Naive thymus-derived CD4-positive, alpha-beta T cell (primary cell): ENCODE results near the gene B3GNT4. TPM values are rescaled to one million over a fixed set of nuclear protein-coding genes. Genes with fewer than 3 reads are reported as not detected.

ENCODE experiments used
- ATAC-seq: fragments of 150-1000 bp; cut with Tn5 transposase; 2 replicates; pipeline ENCODE4 v1.10.0; 2021; ENCODE audit warnings: mild to moderate bottlenecking, moderate library complexity
- CTCF ChIA-PET: fragments of 350-600 bp; sonication (Branson Sonifier 250); formaldehyde crosslinking; loops from one replicate; lab custom pipeline; 2021; ENCODE audit warnings: antibody characterized with exemption; lab: Charles Lee
- POLR2A ChIA-PET: fragments of 350-600 bp; sonication (Branson Sonifier 250); formaldehyde crosslinking; loops from one replicate; lab custom pipeline; 2021; ENCODE audit warnings: antibody characterized with exemption, inconsistent platforms; lab: Charles Lee
- DNase-seq, 9 donors: peaks; one replicate each; pipeline versions ENCODE4 v3.0.0 to v3.0.0-alpha.2; 2020 to 2022; ENCODE audit warnings: mixed read lengths in 1 of 9
- H3K27ac ChIP-seq: one replicate; pipeline ENCODE4 v1.7.0; 2013; ENCODE audit warnings: mild to moderate bottlenecking, low read depth, low read length, moderate library complexity
- H3K27me3 ChIP-seq, 2 donors: one replicate each; pipeline ENCODE4 v1.7.0; 2013; ENCODE audit warnings: low read length in 2 of 2, mild to moderate bottlenecking in 2 of 2, moderate library complexity in 2 of 2; ENCODE audit not compliant: control insufficient read depth in 2 of 2, insufficient read depth in 2 of 2
- H3K36me3 ChIP-seq, 3 experiments: 1 replicate in 2 of 3; 2 replicates in 1 of 3; pipeline ENCODE4 v1.7.0; 2013; ENCODE audit warnings: low read length in 3 of 3, mild to moderate bottlenecking in 3 of 3, moderate library complexity in 1 of 3; ENCODE audit not compliant: insufficient read depth in 3 of 3, control insufficient read depth in 2 of 3
- H3K4me1 ChIP-seq, 2 donors: one replicate each; pipeline ENCODE4 v1.7.0; 2013; ENCODE audit warnings: low read length in 2 of 2, mild to moderate bottlenecking in 2 of 2, moderate library complexity in 1 of 2; ENCODE audit not compliant: control insufficient read depth in 2 of 2, insufficient read depth in 2 of 2
- H3K4me3 ChIP-seq: 2 replicates; pipeline ENCODE4 v1.7.0; 2013; ENCODE audit warnings: mild to moderate bottlenecking, low read length
- H3K9me3 ChIP-seq, 3 experiments: 1 replicate in 2 of 3; 2 replicates in 1 of 3; pipeline ENCODE4 v1.7.0; 2013; ENCODE audit warnings: low read length in 3 of 3; ENCODE audit not compliant: control insufficient read depth in 2 of 3
- H3K27ac Mint-ChIP-seq, 9 donors: one replicate each; pipeline ENCODE4 v1.8.0; 2020 to 2022; ENCODE audit warnings: mixed read lengths in 9 of 9, mild to moderate bottlenecking in 8 of 9, moderate library complexity in 5 of 9, inconsistent platforms in 2 of 9
- H3K27me3 Mint-ChIP-seq, 5 donors: one replicate each; pipeline ENCODE4 v1.8.0; 2021 to 2022; ENCODE audit warnings: mixed read lengths in 5 of 5, mild to moderate bottlenecking in 1 of 5
- H3K36me3 Mint-ChIP-seq, 5 donors: one replicate each; pipeline ENCODE4 v1.8.0; 2020 to 2022; ENCODE audit warnings: mixed read lengths in 5 of 5, mild to moderate bottlenecking in 3 of 5, inconsistent platforms in 1 of 5
- H3K4me1 Mint-ChIP-seq, 7 donors: one replicate each; pipeline ENCODE4 v1.8.0; 2020 to 2022; ENCODE audit warnings: mixed read lengths in 7 of 7, mild to moderate bottlenecking in 3 of 7, inconsistent platforms in 1 of 7
- H3K4me3 Mint-ChIP-seq, 10 donors: one replicate each; pipeline ENCODE4 v1.8.0; 2020 to 2022; ENCODE audit warnings: mild to moderate bottlenecking in 10 of 10, mixed read lengths in 10 of 10, moderate library complexity in 6 of 10, inconsistent platforms in 2 of 10
- H3K9me3 Mint-ChIP-seq, 11 donors: one replicate each; pipeline ENCODE4 v1.8.0; 2020 to 2022; ENCODE audit warnings: mixed read lengths in 11 of 11, mild to moderate bottlenecking in 4 of 11, inconsistent platforms in 1 of 11, moderate library complexity in 1 of 11
- intact Hi-C, 2 donors: fragments of 100-400 bp; cut with micrococcal nuclease; formaldehyde crosslinking; loops; one replicate each; pipeline ENCODE4 v1.15.1; 2023
- polyA plus RNA-seq, 2 donors: library from polyadenylated mRNA; unstranded; fragments of 300-500 nt; fragmentation: Illumina TruSeq; gene quantifications; one replicate each; pipeline ENCODE4 v1.2.3, GENCODE V29; 2021
- total RNA-seq, 6 experiments: library from RNA in 5 of 6; stranded (reverse) in 5 of 6; gene quantifications; 1 replicate in 5 of 6; 2 replicates in 1 of 6; pipeline ENCODE4 v1.2.3 and lab custom pipeline; 2021 to 2026

The B3GNT4 gene
- total and polyA plus RNA-seq, 7 experiments from 2014 or later: 0.15 to 1.1 (median 0.54) TPM; not detected in 2

- H3K27ac Mint-ChIP-seq: peak overlapping the region in 7 of 9 donors; percentile 14 to 81 (median 43)
- peaks cover 6 to 52% (median 7%) of the 10 kb centered on the region in 3 experiments for H3K36me3 ChIP-seq
- peaks cover 24 to 34% of the 10 kb centered on the region in 2 donors for H3K4me1 ChIP-seq
- H3K27me3 ChIP-seq: no peaks in the 10 kb centered on the region
- ChIA-PET POLR2A (interaction anchor here (0.5 to 3.3 kb wide), 10 partner anchors 9 to 1934 kb away, joined by 3 to 29 read pairs (median 4); partner anchors contain the start of genes RNF34, RNU4-1 and ZCCHC8), CTCF (interaction anchor here (0.6 kb wide), 2 partner anchors 18 to 308 kb away, joined by 3 read pairs; partner anchors contain the start of gene CFAP251)
- H3K4me3 ChIP-seq: peak overlapping the region; percentile 53
- ATAC-seq (no peak), DNase-seq (peak in 1 of 9 donors; percentile 22)
- no peaks in the 10 kb centered on the region for H3K27me3 Mint-ChIP-seq
- peaks cover 23 to 47% (median 44%) of the 10 kb centered on the region in 7 donors for H3K4me1 Mint-ChIP-seq
- H3K4me3 Mint-ChIP-seq: peak overlapping the region; percentile 18 to 94 (median 90)
- H3K9me3 Mint-ChIP-seq: peaks cover 0 to 2% (median 0%) of the 10 kb centered on the region in 11 donors
- H3K9me3 ChIP-seq: no peaks in the 10 kb centered on the region
- peak overlapping the region; percentile 13 for H3K27ac ChIP-seq
- intact Hi-C loops: loop anchor here (1.0 to 10.0 kb wide), 25 partner anchors 18 to 1540 kb away; partner anchors contain the start of genes CFAP251 (in 2 of the 2), DENR (in 2 of the 2), KNTC1 (in 2 of the 2) and MLXIP (in 2 of the 2)
- peaks cover 4 to 29% (median 12%) of the 10 kb centered on the region in 5 donors for H3K36me3 Mint-ChIP-seq
Measured at GRCh38 chr12:122226366-122227125, 23.0 kb downstream of the B3GNT4 start.

- Histone ChIP-seq H3K27ac (no peak overlapping the region), H3K36me3 (peaks cover 4 to 52% (median 7%) of the 10 kb centered on the region in 3 experiments), H3K4me3 (peak overlapping the region; percentile 43), H3K9me3 (no peaks in the 10 kb centered on the region), H3K27me3 (no peaks in the 10 kb centered on the region), H3K4me1 (peaks cover 24 to 34% of the 10 kb centered on the region in 2 donors)
- Mint-ChIP-seq H3K4me3 (peak overlapping the region in 9 of 10 donors; percentile 18 to 94 (median 87)), H3K4me1 (peaks cover 22 to 44% (median 41%) of the 10 kb centered on the region in 7 donors), H3K9me3 (peaks cover 0 to 2% (median 0%) of the 10 kb centered on the region in 11 donors), H3K27me3 (no peaks in the 10 kb centered on the region), H3K27ac (peak overlapping the region in 5 of 9 donors; percentile 14 to 81 (median 39)), H3K36me3 (peaks cover 8 to 32% (median 14%) of the 10 kb centered on the region in 5 donors)
- DNase-seq (no peak), ATAC-seq (no peak)
- intact Hi-C loops: loop anchor here (2.0 to 10.0 kb wide), 12 partner anchors 127 to 1540 kb away; partner anchors contain the start of genes OGFOD2 (in 2 of the 2), CFAP251 (in 1 of the 2), EIF2B1 (in 1 of the 2) and GTF2H3 (in 1 of the 2)
- ChIA-PET CTCF (no interaction called here), POLR2A (interaction anchor here (3.3 kb wide), 1 partner anchor 17 kb away, joined by 29 read pairs; no protein-coding TSS in a partner anchor)
Measured at GRCh38 chr12:122227341-122227740, 23.8 kb downstream of the B3GNT4 start.

GRCh38 chr12:122228092-122228491 is 24.6 kb downstream of the B3GNT4 start:
- H3K27me3 ChIP-seq: no peaks in the 10 kb centered on the region
- no peak for ATAC-seq
- H3K27ac ChIP-seq: no peak overlapping the region
- H3K27ac Mint-ChIP-seq: no peak overlapping the region
- CTCF ChIA-PET: no interaction called here
- H3K27me3 Mint-ChIP-seq: no peaks in the 10 kb centered on the region
- peaks cover 22 to 38% (median 36%) of the 10 kb centered on the region in 7 donors for H3K4me1 Mint-ChIP-seq
- peaks cover 24 to 34% of the 10 kb centered on the region in 2 donors for H3K4me1 ChIP-seq
- peak overlapping the region in 5 of 10 donors; percentile 24 to 94 (median 65) for H3K4me3 Mint-ChIP-seq
- intact Hi-C loops: loop anchor here (5.0 to 10.0 kb wide), 10 partner anchors 127 to 1541 kb away; partner anchors contain the start of genes CFAP251 (in 1 of the 2), EIF2B1 (in 1 of the 2), GTF2H3 (in 1 of the 2) and KDM2B (in 1 of the 2)
- no peaks in the 10 kb centered on the region for H3K9me3 ChIP-seq
- peak overlapping the region; percentile 43 for H3K4me3 ChIP-seq
- H3K36me3 ChIP-seq: peaks cover 4 to 52% (median 7%) of the 10 kb centered on the region in 3 experiments
- H3K36me3 Mint-ChIP-seq: peaks cover 11 to 36% (median 11%) of the 10 kb centered on the region in 5 donors
- DNase-seq: no peak
- peaks cover 0 to 2% (median 0%) of the 10 kb centered on the region in 11 donors for H3K9me3 Mint-ChIP-seq
- POLR2A ChIA-PET: interaction anchor here (1.2 to 3.3 kb wide), 2 partner anchors 12 to 16 kb away, joined by 3 to 29 read pairs; no protein-coding TSS in a partner anchor

GRCh38 chr12:122230798-122231197 is 27.3 kb downstream of the B3GNT4 start:
- no peak overlapping the region for H3K27ac ChIP-seq
- no peak for DNase-seq
- CTCF ChIA-PET: interaction anchor here (1.1 kb wide), 1 partner anchor 100 kb away, joined by 4 read pairs; no protein-coding TSS in a partner anchor

GRCh38 chr12:122232691-122233090 is 29.2 kb downstream of the B3GNT4 start:
- H3K27ac Mint-ChIP-seq: no peak overlapping the region

More at GRCh38 chr12:122230798-122231197, 27.3 kb downstream of the B3GNT4 start:
- H3K9me3 Mint-ChIP-seq: peaks cover 0 to 2% (median 0%) of the 10 kb centered on the region in 11 donors
- H3K4me3 Mint-ChIP-seq: no peak overlapping the region
- H3K9me3 ChIP-seq: no peaks in the 10 kb centered on the region
- H3K36me3 Mint-ChIP-seq: peaks cover 3 to 41% (median 22%) of the 10 kb centered on the region in 5 donors
- H3K27ac Mint-ChIP-seq: no peak overlapping the region
- POLR2A ChIA-PET: no interaction called here
- H3K27me3 ChIP-seq: no peaks in the 10 kb centered on the region
- no peaks in the 10 kb centered on the region for H3K27me3 Mint-ChIP-seq
- ATAC-seq: no peak
- peaks cover 6 to 21% of the 10 kb centered on the region in 2 donors for H3K4me1 ChIP-seq
- no peak overlapping the region for H3K4me3 ChIP-seq
- H3K4me1 Mint-ChIP-seq: peaks cover 6 to 20% (median 19%) of the 10 kb centered on the region in 7 donors
- peaks cover 17 to 60% (median 19%) of the 10 kb centered on the region in 3 experiments for H3K36me3 ChIP-seq
- intact Hi-C loops: no loop called here

GRCh38 chr12:122235741-122236140 is 32.2 kb downstream of the B3GNT4 start:
- H3K9me3 Mint-ChIP-seq: no peaks in the 10 kb centered on the region
- H3K4me1 Mint-ChIP-seq: peaks cover 0 to 7% (median 0%) of the 10 kb centered on the region in 7 donors
- Histone ChIP-seq H3K9me3 (no peaks in the 10 kb centered on the region), H3K4me3 (no peak overlapping the region), H3K27ac (no peak overlapping the region), H3K4me1 (peaks cover 0 to 4% of the 10 kb centered on the region in 2 donors), H3K27me3 (no peaks in the 10 kb centered on the region), H3K36me3 (peaks cover 20 to 79% (median 27%) of the 10 kb centered on the region in 3 experiments)
- intact Hi-C loops: no loop called here
- H3K27ac Mint-ChIP-seq: no peak overlapping the region
- ChIA-PET CTCF (interaction anchor here (0.6 kb wide), 1 partner anchor 31 kb away, joined by 4 read pairs; no protein-coding TSS in a partner anchor), POLR2A (interaction anchor here (0.7 to 1.0 kb wide), 2 partner anchors 10 to 1984 kb away, joined by 3 read pairs; partner anchors contain the start of gene DIABLO)
- H3K36me3 Mint-ChIP-seq: peaks cover 7 to 62% (median 32%) of the 10 kb centered on the region in 5 donors
- H3K4me3 Mint-ChIP-seq: no peak overlapping the region
- no peaks in the 10 kb centered on the region for H3K27me3 Mint-ChIP-seq
- no peak for ATAC-seq
- no peak for DNase-seq

More at GRCh38 chr12:122232691-122233090, 29.2 kb downstream of the B3GNT4 start:
- H3K9me3 ChIP-seq: no peaks in the 10 kb centered on the region
- peaks cover 0 to 10% (median 7%) of the 10 kb centered on the region in 7 donors for H3K4me1 Mint-ChIP-seq
- no peaks in the 10 kb centered on the region for H3K27me3 ChIP-seq
- H3K4me3 Mint-ChIP-seq: no peak overlapping the region
- ChIA-PET POLR2A (interaction anchor here (2.0 kb wide), 1 partner anchor 12 kb away, joined by 4 read pairs; no protein-coding TSS in a partner anchor), CTCF (interaction anchor here (0.6 kb wide), 1 partner anchor 24 kb away, joined by 5 read pairs; no protein-coding TSS in a partner anchor)
- H3K4me1 ChIP-seq: peaks cover 0 to 10% of the 10 kb centered on the region in 2 donors
- intact Hi-C loops: no loop called here
- ATAC-seq: no peak
- H3K4me3 ChIP-seq: no peak overlapping the region
- peaks cover 20 to 69% (median 22%) of the 10 kb centered on the region in 3 experiments for H3K36me3 ChIP-seq
- no peaks in the 10 kb centered on the region for H3K9me3 Mint-ChIP-seq
- no peaks in the 10 kb centered on the region for H3K27me3 Mint-ChIP-seq
- H3K36me3 Mint-ChIP-seq: peaks cover 7 to 49% (median 23%) of the 10 kb centered on the region in 5 donors
- no peak overlapping the region for H3K27ac ChIP-seq
- no peak for DNase-seq
